Mesenchymal stem cell (in vitro differentiated cells and primary cell): ENCODE results near the gene KIT.

Experiments
- DNase-seq: peaks from one replicate; pipeline ENCODE4 v3.0.0-alpha.2; 2013
- H2AFZ ChIP-seq: one replicate; pipeline ENCODE4 v1.6.1; 2013; ENCODE audit warnings: low read depth, mild to moderate bottlenecking, control low read depth, inconsistent platforms, low read length, moderate library complexity
- H2AK5ac ChIP-seq: 2 replicates; pipeline ENCODE4 v1.6.1; 2013; ENCODE audit warnings: low read length, moderate library complexity, mild to moderate bottlenecking, inconsistent platforms; ENCODE audit not compliant: severe bottlenecking
- H2BK120ac ChIP-seq: one replicate; pipeline ENCODE4 v1.6.1; 2013; ENCODE audit warnings: low read depth, mild to moderate bottlenecking, inconsistent platforms, low read length, moderate library complexity
- H2BK12ac ChIP-seq, 2 experiments: one replicate each; pipeline ENCODE4 v1.6.1; 2013; ENCODE audit warnings: inconsistent platforms in 2 of 2, low read length in 2 of 2, mild to moderate bottlenecking in 2 of 2, moderate library complexity in 2 of 2, control low read depth in 1 of 2
- H2BK15ac ChIP-seq: one replicate; pipeline ENCODE4 v1.6.1; 2013; ENCODE audit warnings: mild to moderate bottlenecking, low read depth, inconsistent platforms; ENCODE audit not compliant: poor library complexity, severe bottlenecking
- H2BK5ac ChIP-seq: 2 replicates; pipeline ENCODE4 v1.6.1; 2013; ENCODE audit warnings: low read depth, mild to moderate bottlenecking, low read length, control low read depth, inconsistent platforms; ENCODE audit not compliant: poor library complexity, severe bottlenecking
- H3K14ac ChIP-seq, 2 experiments: one replicate each; pipeline ENCODE4 v1.6.1; 2013; ENCODE audit warnings: inconsistent platforms in 2 of 2, low read length in 2 of 2, control low read depth in 1 of 2, mild to moderate bottlenecking in 1 of 2, moderate library complexity in 1 of 2
- H3K18ac ChIP-seq, 2 experiments: one replicate each; pipeline ENCODE4 v1.6.1; 2013; ENCODE audit warnings: inconsistent platforms in 2 of 2, low read length in 2 of 2, control low read depth in 1 of 2, low read depth in 1 of 2, mild to moderate bottlenecking in 1 of 2
- H3K23ac ChIP-seq, 2 experiments: one replicate each; pipeline ENCODE4 v1.6.1; 2013; ENCODE audit warnings: inconsistent platforms in 2 of 2, low read length in 2 of 2, mild to moderate bottlenecking in 2 of 2, moderate library complexity in 2 of 2, control low read depth in 1 of 2
- H3K27ac ChIP-seq: 2 replicates; pipeline ENCODE4 v1.5.1; 2013; ENCODE audit warnings: mild to moderate bottlenecking, moderate library complexity, low read length, control low read depth, inconsistent platforms; ENCODE audit not compliant: poor library complexity, severe bottlenecking
- H3K27me3 ChIP-seq, 2 experiments: 2 replicates each; pipeline versions ENCODE4 v1.6.1 to v1.7.0; 2013; ENCODE audit warnings: low read length in 2 of 2, mild to moderate bottlenecking in 2 of 2, moderate library complexity in 2 of 2, control low read depth in 1 of 2, inconsistent platforms in 1 of 2; ENCODE audit not compliant: control insufficient read depth in 1 of 2, insufficient read depth in 1 of 2
- H3K36me3 ChIP-seq, 2 experiments: 2 replicates each; pipeline versions ENCODE4 v1.6.1 to v1.7.0; 2013; ENCODE audit warnings: low read length in 2 of 2, control low read depth in 1 of 2, inconsistent platforms in 1 of 2, low read depth in 1 of 2, mild to moderate bottlenecking in 1 of 2; ENCODE audit not compliant: insufficient read depth in 2 of 2, control insufficient read depth in 1 of 2
- H3K4ac ChIP-seq, 2 experiments: one replicate each; pipeline ENCODE4 v1.6.1; 2013; ENCODE audit warnings: inconsistent platforms in 2 of 2, low read length in 2 of 2, mild to moderate bottlenecking in 2 of 2, moderate library complexity in 2 of 2, control low read depth in 1 of 2, low read depth in 1 of 2
- H3K4me1 ChIP-seq: 2 replicates; pipeline ENCODE4 v1.6.1; 2013; ENCODE audit warnings: low read depth, low read length, control low read depth; ENCODE audit not compliant: control insufficient read depth, insufficient read depth
- H3K4me2 ChIP-seq: 2 replicates; pipeline ENCODE4 v1.6.1; 2013; ENCODE audit warnings: low read length, mild to moderate bottlenecking, inconsistent platforms; ENCODE audit not compliant: poor library complexity, severe bottlenecking
- H3K4me3 ChIP-seq, 2 experiments: 2 replicates each; pipeline versions ENCODE4 v1.5.1 to v1.7.0; 2013; ENCODE audit warnings: low read length in 2 of 2, mild to moderate bottlenecking in 2 of 2, control low read depth in 1 of 2, low read depth in 1 of 2; ENCODE audit not compliant: insufficient read depth in 1 of 2
- H3K79me1 ChIP-seq: replicated peaks from 2 replicates; pipeline ENCODE4 v1.6.1; 2013; ENCODE audit warnings: mild to moderate bottlenecking, control low read depth, low read length, inconsistent platforms; ENCODE audit not compliant: poor library complexity, severe bottlenecking
- H3K9ac ChIP-seq: 2 replicates; pipeline ENCODE4 v1.7.0; 2013; ENCODE audit warnings: mild to moderate bottlenecking, low read length, moderate library complexity
- H3K9me3 ChIP-seq: 2 replicates; pipeline ENCODE4 v1.7.0; 2013; ENCODE audit warnings: mild to moderate bottlenecking, low read length; ENCODE audit not compliant: control insufficient read depth
- H4K8ac ChIP-seq: one replicate; pipeline ENCODE4 v1.6.1; 2013; ENCODE audit warnings: inconsistent platforms, mild to moderate bottlenecking, low read length, moderate library complexity
- H4K91ac ChIP-seq: one replicate; pipeline ENCODE4 v1.6.1; 2013; ENCODE audit warnings: mild to moderate bottlenecking, low read length, inconsistent platforms
- WGBS: methylation state at CpG from one replicate; pipeline ENCODE4 v1.1.7; 2013; ENCODE audit warnings: mixed read lengths; 5-methylcytosine and 5-hydroxymethylcytosine counted together

The KIT gene

DNA sequence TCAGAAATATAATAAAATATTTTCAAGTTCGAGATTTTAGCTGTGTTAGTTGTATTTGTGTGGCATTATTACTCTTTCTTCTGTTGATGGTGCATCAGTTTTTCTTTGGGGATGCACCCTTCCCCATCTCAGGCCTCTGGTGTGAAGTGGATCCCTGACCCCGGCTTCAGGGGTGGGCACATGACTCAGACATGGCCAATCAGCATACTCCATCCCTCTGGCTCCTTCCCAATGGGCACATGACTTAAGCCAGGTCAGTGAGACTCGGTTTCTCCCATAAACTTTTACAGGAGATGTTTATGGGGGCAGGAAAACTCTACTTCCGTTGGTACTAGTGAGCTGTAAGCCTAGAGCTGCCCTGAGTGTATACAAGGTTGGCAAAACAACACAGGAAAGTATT, 3.0 kb upstream of the KIT start:
- Histone ChIP-seq H3K27ac (no peak overlapping the region), H2BK12ac (no peak overlapping the region), H3K14ac (no peak overlapping the region), H3K9me3 (no peaks in the 10 kb centered on the region), H2BK5ac (no peak overlapping the region), H4K8ac (no peak overlapping the region), H3K18ac (no peak overlapping the region), H3K4me2 (no peak overlapping the region), H2BK120ac (no peak overlapping the region), H3K27me3 (peaks cover 29 to 42% of the 10 kb centered on the region in 2 experiments), H3K36me3 (no peaks in the 10 kb centered on the region), H2BK15ac (no peak overlapping the region), H2AFZ (no peak overlapping the region), H3K9ac (no peak overlapping the region), H3K4me3 (no peak overlapping the region), H2AK5ac (no peak overlapping the region), H3K4ac (no peak overlapping the region), H3K23ac (no peak overlapping the region), H3K4me1 (peaks cover 25% of the 10 kb centered on the region), H3K79me1 (no peaks in the 10 kb centered on the region), H4K91ac (no peak overlapping the region)
- no peak for DNase-seq
- 79% methylated on average over 4 of the region's 4 CpGs for WGBS

DNA sequence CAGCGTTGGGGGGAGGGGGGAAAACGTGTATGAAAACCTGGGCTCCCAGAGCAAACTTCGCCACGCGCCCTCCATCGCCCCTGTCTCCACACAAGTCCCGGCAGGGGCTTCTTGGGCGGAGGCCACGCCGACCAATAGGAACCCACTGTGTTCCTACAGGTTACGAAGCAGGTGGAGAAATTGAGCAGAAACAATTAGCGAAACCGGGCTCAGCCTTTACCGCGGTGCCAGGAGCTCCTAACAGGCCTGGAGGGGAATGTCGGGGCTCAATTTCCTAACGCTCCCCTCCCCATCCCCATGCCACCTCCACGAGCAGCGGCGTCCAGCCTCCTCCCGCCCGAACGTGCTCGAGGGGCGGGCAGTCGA, 589 bp upstream of the KIT start:
- Histone ChIP-seq H2BK5ac (no peak overlapping the region), H2BK120ac (no peak overlapping the region), H2BK12ac (peak overlapping the region in 1 of 2 experiments; percentile 39), H3K79me1 (no peaks in the 10 kb centered on the region), H3K4ac (no peak overlapping the region), H4K91ac (no peak overlapping the region), H3K27ac (no peak overlapping the region), H2BK15ac (no peak overlapping the region), H3K9ac (no peak overlapping the region), H3K9me3 (no peaks in the 10 kb centered on the region), H2AK5ac (no peak overlapping the region), H3K18ac (no peak overlapping the region), H3K27me3 (peaks cover 29 to 40% of the 10 kb centered on the region in 2 experiments), H3K4me1 (peaks cover 31% of the 10 kb centered on the region), H3K23ac (peak overlapping the region in 1 of 2 experiments; percentile 95), H4K8ac (peak overlapping the region; percentile 6), H3K14ac (peak overlapping the region in 1 of 2 experiments; percentile 64), H3K4me3 (peak overlapping the region; percentile 71 to 85), H2AFZ (no peak overlapping the region), H3K36me3 (no peaks in the 10 kb centered on the region), H3K4me2 (peak overlapping the region; percentile 98)
- DNase-seq = no peak
- WGBS = 6% methylated on average over 24 of the region's 26 CpGs

DNA sequence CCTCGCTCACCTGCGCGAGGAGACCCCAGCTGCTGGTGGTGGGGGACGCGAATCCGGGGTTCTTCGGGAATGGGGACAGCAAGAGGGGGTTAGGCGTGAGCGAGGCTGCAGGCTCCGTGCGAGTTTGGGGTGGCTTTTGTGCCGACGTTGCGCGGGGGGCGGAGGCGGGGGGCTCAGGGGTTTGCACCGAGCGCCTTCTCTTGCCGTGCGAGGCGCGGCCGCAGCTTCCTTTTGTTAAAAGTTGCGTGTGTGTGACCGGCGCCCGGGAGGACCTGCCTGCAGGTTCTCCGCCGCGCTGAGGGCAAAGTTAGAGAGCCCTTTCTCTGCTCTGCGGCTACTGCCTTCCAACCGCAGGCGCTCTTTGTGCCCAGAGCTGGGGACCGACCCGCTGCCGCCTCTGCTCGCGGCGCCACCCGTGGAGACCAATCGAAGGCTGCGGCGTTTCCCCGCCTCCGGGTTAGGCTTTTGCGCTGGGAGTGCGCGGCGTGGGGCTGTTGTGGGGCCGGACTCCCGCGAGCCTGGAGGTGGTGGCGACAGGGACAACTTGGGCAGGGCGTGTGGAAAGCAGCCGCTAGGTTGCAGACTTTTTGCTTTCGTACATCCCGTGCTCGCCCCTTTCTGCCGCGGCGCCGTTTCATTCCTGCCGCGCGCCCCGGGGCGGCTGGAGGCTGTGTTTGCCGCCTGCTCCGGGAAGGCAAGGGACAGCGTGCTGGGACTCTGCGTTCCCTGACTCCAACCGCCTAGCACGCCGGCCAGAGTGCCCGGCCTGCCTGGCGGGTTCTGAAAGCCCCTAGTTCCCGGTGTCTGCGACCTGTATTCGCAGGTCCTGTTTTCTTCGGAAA, 716 bp downstream of the KIT start:
- H2AK5ac ChIP-seq = no peak overlapping the region
- H2BK5ac ChIP-seq = peak overlapping the region; percentile 54
- H3K23ac ChIP-seq = peak overlapping the region in 1 of 2 experiments; percentile 24
- no peak overlapping the region for H2BK120ac ChIP-seq
- H3K27me3 ChIP-seq = peaks cover 29 to 36% of the 10 kb centered on the region in 2 experiments
- H3K27ac ChIP-seq = no peak overlapping the region
- H2AFZ ChIP-seq = peak overlapping the region; percentile 74
- H3K4me3 ChIP-seq = peak overlapping the region; percentile 71 to 85
- H3K9me3 ChIP-seq = no peaks in the 10 kb centered on the region
- H3K36me3 ChIP-seq = no peaks in the 10 kb centered on the region
- H3K14ac ChIP-seq = peak overlapping the region in 1 of 2 experiments; percentile 72
- H2BK12ac ChIP-seq = peak overlapping the region in 1 of 2 experiments; percentile 52
- no peak overlapping the region for H4K8ac ChIP-seq
- peak overlapping the region; percentile 76 for H3K9ac ChIP-seq
- peak overlapping the region in 1 of 2 experiments; percentile 61 for H3K18ac ChIP-seq
- no peak overlapping the region for H2BK15ac ChIP-seq
- under 1% methylated on average over 69 of the region's 81 CpGs for WGBS
- peak; percentile 67 for DNase-seq
- no peak overlapping the region for H4K91ac ChIP-seq
- peak overlapping the region; percentile 98 for H3K4me2 ChIP-seq
- H3K4me1 ChIP-seq = peaks cover 31% of the 10 kb centered on the region
- no peaks in the 10 kb centered on the region for H3K79me1 ChIP-seq
- H3K4ac ChIP-seq = no peak overlapping the region

DNA sequence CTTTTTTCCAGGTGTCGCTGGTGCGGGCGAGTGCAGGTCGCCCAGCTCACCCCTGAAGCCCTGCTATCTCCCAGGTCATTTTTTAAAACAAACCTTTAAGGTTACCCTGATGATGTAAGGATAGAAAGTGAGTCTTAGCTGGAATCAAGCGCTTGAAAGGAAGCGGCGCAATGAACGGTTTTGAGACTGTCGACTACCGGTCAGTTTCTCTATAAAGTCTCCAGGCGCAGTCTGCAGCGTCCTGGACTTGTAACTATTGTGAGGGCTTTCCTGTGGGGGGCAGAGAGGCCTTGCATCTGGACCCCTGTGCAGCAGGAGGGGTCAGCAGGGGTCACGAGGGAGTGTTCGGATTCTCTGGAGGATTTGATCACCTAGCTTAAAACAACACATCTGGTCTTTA, 1.6 kb downstream of the KIT start:
- no peak overlapping the region for H2BK12ac ChIP-seq
- H3K23ac ChIP-seq = peak overlapping the region in 1 of 2 experiments; percentile 31
- 5% methylated on average over 9 of the region's 14 CpGs for WGBS
- H3K18ac ChIP-seq = no peak overlapping the region
- peak overlapping the region; percentile 76 for H3K9ac ChIP-seq
- peaks cover 29 to 32% of the 10 kb centered on the region in 2 experiments for H3K27me3 ChIP-seq
- peak overlapping the region; percentile 71 to 85 for H3K4me3 ChIP-seq
- H3K9me3 ChIP-seq = no peaks in the 10 kb centered on the region
- H2AFZ ChIP-seq = no peak overlapping the region
- no peak overlapping the region for H2AK5ac ChIP-seq
- no peak overlapping the region for H2BK5ac ChIP-seq
- H3K36me3 ChIP-seq = no peaks in the 10 kb centered on the region
- H4K91ac ChIP-seq = no peak overlapping the region
- DNase-seq = peak; percentile 28
- no peak overlapping the region for H4K8ac ChIP-seq
- peaks cover 31% of the 10 kb centered on the region for H3K4me1 ChIP-seq
- no peak overlapping the region for H3K27ac ChIP-seq
- no peak overlapping the region for H3K14ac ChIP-seq
- H3K4ac ChIP-seq = no peak overlapping the region
- peak overlapping the region; percentile 98 for H3K4me2 ChIP-seq
- H2BK15ac ChIP-seq = no peak overlapping the region
- no peak overlapping the region for H2BK120ac ChIP-seq
- no peaks in the 10 kb centered on the region for H3K79me1 ChIP-seq
